ENCODE results near the gene WFDC10B.
"Not testable (repeated sequence)": the region's sequence is repeated elsewhere in the genome, so short reads cannot be mapped to it uniquely, and the experiment has no call there.

The WFDC10B gene

DNA sequence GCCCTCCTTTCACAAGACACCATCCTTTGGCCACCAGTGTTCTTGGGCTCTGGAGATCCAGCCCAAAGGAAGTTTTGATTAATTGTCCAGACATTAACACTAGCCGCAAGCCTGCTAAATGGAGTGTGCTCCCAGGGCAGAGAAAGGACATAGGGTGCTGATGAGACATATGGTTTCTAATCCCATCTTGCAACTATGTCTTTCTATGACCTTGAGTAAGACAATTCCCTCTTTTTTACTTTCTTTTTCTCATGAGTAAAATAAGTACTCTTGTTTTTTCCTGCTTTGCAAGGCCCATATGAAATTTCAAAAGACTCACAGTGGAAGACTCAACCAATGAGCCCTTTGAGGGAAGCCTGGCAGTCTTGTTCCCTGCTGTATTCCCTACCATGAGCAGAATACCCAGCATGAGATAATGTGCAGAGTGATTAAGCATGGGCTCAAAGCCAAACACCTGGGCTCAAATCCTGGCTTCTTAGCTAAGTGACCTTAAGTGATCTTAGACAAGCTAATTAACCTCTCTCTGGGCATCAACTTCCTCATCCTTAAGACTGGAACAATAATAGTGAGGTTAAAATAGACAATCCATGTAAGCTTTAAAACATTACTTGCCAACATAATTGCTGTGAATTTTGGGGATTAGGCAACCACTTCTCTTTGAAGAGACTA is at the start of gene WFDC10B:
Gene WFDC10B, minus strand, starts transcription at position 51 of the 669 bp plus-strand sequence. CDS start 19,027 bp downstream, outside the sequence.
- DNase-seq (ENCODE audit: low read depth in 2 of 2): no peak

DNA sequence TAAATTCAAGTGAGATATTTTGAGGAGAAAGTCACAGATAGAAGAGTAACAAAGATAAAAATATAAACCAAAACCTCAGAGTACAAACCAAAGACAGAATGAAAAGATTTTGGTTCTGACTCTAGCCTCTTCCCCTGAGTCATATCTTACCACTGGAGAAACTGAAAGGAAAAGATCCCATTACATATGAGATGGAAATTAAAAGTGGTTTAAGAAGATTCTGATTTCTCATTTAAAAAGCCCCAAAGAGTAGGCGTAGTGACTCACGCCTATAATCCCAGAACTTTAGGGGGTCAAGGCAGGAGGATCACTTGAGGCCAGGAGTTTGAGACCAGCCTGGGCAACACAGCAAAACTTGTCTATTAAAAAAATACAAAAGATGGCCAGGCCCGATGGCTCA is 47.9 kb upstream of the WFDC10B start:
- no peak for DNase-seq (ENCODE audit: low read depth in 2 of 2)

DNA sequence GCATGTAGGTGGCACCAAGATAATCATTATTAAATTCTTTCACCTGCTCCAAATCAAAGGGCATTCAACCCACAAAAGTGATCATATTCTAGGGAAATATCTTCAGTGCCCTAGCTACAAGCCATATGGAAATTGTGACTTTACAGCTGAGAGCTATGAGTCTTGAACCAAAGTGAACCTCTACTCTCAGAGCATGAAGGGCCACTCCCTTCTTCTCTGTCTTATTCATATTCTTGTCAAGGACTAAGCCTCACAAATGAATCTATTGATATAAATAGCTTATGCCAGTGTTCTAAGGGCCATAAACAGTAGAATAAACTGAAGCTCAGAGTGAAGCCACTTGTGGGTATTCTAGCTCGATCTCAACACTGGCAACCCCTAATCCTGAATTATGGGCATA is 46.9 kb upstream of the WFDC10B start:
- DNase-seq (ENCODE audit: low read depth in 2 of 2): no peak

DNA sequence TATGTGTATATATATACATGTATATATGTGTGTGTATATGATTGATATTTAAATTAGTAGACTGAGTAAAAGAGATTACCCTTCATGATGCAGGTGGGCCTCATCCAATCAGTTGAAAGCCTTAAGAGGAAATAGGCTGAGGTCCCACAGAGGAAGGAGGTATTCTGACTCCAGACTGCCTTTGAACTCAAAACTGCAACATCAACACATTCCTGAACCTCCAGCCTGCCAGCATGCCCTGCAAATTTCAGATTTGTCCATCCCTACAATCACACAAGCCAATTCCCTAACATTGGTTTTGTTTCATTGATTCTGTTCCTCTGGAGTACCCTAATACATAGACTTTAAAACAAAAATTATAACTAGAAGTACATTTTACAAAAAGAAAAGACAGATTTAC is 40.2 kb upstream of the WFDC10B start:
- no peak for DNase-seq (ENCODE audit: low read depth in 2 of 2)

DNA sequence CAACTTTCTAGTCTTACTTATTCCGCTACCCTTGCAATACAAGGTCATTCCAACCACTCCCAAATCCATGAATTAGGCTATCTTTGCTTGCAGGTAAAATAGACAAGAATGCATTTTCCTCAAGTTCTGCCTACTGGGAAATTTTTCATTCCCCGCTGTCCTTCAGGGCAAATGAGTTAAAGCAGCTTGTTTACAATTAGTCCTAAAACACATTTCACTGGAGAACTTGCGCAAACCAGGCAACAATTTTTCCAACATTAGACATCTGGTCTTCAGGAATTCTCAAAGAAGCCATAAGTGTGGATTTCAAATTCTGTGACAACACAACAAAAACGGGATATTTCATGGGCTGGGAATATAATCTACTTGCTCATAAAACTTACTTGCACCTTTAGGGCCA is 37.8 kb upstream of the WFDC10B start:
- no peak for DNase-seq (ENCODE audit: low read depth in 2 of 2)

DNA sequence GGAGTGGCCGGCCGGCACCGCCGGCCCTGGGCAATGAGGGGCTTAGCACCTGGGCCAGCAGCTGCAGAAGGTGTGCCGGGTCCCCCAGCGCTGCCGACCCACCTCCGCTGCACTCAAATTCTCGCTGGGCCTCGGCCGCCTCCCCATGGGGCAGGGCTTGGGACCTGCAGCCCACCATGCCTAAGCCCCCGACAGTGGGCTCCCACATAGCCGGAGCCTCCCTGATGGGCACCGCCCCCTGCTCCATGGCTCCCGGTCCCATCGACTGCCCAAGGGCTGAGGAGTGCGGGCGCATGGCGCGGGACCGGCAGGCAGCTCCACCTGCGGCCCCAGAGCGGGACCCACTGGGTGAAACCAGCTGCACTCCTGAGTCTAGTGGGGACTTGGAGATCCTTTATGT is 31.2 kb upstream of the WFDC10B start:
- no peak for DNase-seq (ENCODE audit: low read depth in 2 of 2)

DNA sequence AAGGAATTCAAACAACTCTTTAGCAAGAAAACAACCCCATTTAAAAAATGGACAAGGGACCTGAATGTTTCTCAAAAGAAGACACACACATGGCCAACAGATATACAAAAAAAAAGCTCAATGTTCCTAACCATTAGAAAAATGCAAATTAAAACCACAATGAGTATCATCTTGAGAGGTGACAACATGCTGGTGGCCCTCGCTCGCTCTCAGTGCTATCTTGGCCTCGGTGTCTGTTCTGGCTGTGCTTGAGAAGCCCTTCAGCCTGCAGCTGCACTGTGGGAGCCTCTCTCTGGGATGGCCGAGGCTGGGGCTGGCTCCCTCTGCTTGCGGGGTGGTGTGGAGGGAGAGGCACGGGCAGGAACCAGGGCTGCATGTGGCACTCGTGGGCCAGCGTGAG is 30.7 kb upstream of the WFDC10B start:
- no peak for DNase-seq (ENCODE audit: low read depth in 2 of 2)

DNA sequence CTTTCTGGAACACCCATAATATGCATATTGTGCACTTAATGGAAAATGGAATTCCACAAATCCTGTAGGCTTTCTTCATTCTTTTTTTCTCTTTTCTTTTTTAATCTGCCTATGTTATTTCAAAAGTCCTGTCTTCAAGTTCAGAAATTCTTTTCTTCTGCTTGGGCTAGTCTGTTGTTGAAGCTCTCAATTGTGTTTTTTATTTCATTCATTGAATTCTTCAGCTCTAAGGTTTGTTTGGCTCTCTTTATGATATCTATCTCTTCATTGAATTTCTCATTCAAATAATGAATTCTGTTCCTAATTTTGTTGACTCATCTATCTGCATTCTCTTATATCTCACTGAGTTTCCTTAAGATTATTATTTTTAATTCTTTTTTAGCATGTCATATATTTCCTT is 27.4 kb upstream of the WFDC10B start:
- no peak for DNase-seq (ENCODE audit: low read depth in 2 of 2)

DNA sequence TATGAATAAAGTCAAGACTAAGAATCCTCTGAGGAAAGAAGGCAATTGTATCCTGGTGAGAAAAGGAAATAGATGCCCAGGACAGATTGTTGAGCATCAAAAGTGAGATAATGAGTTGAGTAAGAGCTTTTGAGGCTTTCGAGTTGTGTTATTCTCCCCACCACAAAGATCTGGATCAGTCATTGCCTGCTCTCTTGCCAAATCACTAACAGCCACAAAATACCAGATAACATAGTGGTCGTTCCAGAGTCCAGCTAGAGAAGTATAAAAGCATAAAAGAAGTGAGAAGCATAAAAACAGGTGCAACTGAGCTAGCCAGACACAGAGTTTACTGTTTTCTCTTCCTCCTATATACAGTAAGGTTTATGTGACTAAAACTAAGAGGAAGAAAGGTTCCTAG is 22.2 kb upstream of the WFDC10B start:
- DNase-seq (ENCODE audit: low read depth in 2 of 2): no peak

DNA sequence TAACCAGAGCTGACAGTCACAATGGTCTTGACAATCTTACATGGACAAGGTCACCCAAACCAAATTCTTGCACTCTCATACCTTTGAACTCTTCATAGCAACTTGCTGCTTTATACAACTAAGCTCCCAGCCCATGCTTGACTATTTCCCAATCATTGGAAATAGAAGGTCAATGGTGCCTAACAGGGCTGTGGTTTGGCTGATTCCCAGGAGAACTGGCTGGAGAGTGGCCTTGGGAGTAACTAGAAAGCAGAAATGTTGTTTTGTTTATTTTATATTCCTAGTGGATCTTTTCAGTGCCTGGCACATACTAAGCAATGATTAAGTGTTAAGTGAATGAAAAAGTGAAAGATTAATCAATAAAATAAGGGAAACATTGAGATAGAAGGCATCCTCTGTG is 20.3 kb upstream of the WFDC10B start:
- DNase-seq (ENCODE audit: low read depth in 2 of 2): no peak

DNA sequence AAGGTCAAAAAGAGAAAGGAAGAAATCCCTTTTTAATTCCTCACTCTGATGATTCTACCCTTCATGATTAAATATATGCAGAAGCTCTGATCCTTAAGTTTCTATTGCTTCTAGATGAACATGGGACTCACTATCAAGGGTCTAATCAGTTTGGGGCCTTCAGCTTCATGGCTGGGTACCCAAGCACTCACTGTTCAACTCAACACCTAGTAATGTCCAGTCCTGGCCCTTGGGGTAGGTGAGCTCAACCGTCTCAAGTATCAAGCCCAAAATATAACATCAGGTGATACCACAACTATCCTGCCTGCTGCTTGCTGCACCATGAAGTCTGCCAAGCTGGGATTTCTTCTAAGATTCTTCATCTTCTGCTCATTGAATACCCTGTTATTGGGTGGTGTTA is 17.2 kb upstream of the WFDC10B start, which contains the start of gene SPINT4:
Gene SPINT4, plus strand, starts transcription at position 301 of the 400 bp plus-strand sequence. Its CDS starts 21 bp downstream, at position 322.
- DNase-seq (ENCODE audit: low read depth in 2 of 2): no peak

DNA sequence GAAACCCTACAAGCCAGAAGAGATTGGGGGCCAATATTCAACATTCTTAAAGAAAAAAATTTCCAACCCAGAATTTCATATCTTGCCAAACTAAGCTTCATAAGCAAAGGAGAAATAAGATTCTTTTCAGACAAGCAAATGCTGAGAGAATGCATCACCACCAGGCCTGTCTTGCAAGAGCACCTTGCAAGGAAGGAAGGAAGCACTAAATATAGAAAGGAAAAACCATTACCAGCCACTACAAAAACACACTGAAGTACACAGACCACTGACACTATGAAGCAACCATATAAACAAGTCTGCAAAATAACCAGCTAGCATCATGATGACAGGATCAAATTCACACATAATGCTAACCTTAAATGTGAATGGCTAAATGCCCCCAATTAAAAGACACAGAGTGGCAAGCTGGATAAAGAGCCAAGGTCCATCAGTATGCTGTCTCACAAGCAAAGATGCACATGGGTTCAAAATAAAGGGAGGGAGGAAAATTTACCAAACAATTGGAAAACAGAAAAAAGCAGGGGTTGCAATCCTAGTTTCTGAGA is 11.4 kb upstream of the WFDC10B start:
- DNase-seq (ENCODE audit: low read depth in 2 of 2): not testable (repeated sequence)

DNA sequence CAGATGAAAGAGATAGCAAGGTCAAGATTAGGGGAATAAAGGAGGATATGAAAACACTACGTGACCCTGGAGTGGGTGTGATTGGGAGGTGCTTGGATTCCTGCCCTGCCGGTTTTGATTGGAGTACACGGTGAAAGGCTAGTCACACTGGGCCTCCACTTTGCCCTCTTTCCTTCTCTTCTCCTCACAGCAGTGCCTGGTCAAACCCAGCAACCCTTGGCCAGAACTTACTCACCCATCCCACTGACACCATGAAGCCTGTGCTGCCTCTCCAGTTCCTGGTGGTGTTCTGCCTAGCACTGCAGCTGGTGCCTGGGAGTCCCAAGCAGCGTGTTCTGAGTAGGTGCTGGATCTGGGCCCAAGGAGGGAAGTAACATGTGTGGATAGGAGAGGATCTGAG is 2.9 kb downstream of the WFDC10B start, which contains the start of gene WFDC13:
Gene WFDC13, plus strand, starts transcription at position 166 of the 400 bp plus-strand sequence. Its CDS starts 86 bp downstream, at position 252.
- no peak for DNase-seq (ENCODE audit: low read depth in 2 of 2)

DNA sequence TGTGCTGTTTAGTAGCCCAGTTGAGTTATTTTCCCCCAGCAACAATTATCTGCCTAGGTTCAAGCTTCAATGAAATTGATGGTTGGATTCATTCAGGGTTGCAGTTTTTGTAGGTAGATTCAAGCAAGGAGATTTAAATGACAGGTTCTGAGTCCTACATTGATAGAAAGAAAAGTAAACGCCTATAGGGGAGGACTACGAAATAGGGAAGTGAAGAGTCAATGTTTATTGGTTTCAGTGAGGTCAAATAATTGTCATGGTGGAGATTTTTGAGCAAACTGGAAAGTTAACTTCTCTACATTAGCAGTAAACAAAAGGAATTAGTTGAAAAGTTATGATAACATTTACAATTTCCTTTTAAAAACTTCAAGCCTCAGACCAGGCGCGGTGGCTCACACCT is 3.7 kb downstream of the WFDC10B start:
- DNase-seq (ENCODE audit: low read depth in 2 of 2): no peak

DNA sequence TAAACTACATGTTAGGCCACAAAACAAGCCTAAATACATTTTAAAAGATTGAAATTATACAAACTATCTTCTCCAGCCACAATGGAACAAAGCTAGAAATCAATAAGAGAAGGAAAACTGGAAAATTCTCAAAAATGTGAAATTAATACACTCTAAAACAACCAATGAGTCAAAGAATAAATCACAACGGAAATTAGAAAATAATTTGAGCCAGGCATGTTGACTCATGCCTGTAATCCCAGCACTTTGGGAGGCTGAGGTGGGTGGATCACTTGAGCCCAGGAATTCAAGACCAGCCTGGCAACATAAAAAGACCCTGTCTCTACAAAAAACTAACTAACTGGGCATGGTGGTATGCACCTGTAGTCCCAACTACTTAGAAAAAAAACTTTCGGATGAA is 9.3 kb downstream of the WFDC10B start:
- DNase-seq (ENCODE audit: low read depth in 2 of 2): no peak

DNA sequence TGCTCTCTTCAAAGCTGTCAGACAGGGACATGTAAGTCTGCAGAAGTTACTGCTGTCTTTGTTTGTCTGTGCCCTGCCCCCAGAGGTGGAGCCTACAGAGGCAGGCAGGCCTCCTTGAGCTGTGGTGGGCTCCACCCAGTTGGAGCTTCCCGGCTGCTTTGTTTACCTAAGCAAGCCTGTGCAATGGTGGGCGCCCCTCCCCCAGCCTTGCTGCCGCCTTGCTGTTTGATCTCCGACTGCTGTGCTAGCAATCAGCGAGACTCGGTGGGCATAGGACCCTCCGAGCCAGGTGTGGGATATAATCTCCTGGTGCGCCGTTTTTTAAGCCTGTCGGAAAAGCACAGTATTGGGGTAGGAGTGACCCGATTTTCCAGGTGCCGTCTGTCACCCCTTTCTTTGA is 11.5 kb downstream of the WFDC10B start:
- not testable (repeated sequence) for DNase-seq (ENCODE audit: low read depth in 2 of 2)

DNA sequence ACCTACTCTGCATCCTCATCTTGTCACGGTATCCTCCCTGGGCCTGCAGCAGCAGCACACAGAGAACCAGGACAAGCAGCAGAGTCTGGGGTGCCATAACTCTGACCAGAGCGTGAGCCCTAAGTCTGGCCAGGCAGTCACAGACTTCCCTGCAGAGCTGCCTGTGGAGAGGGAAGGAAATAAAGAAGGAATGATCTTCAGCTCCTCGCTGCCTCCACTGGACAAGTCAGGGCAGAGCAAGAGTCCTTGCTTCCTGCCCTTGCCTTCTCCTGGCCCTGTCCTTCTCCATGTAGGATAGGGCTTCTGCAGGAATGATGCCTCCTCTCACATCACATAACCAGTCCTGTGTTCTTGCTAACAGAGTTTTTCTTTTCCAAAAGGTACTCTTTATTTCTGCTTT is 18.9 kb downstream of the WFDC10B start:
- DNase-seq (ENCODE audit: low read depth in 2 of 2): no peak

DNA sequence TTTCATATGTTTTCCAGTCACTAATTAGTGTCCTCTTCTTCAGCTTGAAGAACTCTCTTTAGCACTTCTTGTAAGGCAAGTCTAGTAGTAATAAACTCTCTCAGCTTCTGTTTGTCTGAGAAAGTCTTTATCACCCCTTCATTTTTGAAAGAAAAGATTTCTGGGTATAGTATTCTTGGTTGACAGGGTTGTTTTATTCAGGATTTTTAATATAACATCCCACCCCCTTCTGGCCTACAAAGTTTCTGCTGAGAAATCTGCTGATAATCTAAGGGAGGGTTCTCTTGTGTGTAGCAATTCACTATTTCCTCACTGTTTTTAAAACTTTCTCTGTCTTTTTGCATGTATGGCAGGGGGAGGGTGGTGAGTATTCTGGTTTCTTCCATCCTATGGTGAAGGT is 25.2 kb downstream of the WFDC10B start:
- DNase-seq (ENCODE audit: low read depth in 2 of 2): no peak

DNA sequence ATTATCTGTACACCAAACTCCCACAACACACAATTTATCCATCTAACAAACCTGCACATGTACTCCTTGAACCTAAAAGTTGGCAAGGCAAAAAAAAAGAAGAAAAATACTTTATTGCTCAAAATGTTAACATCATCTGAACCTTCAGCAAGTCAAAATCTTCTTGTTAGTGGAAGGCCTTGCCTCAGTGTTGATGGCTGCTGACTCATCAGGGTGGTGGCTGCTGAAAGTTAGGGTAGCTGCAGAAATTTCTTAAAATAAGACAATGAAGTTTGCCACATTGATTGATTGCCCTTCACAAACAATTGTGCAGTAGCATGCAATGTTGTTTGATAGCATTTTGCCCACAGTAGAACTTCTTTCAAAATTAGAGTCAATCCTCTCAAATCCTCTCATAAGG is 32.1 kb downstream of the WFDC10B start:
- DNase-seq (ENCODE audit: low read depth in 2 of 2): no peak

DNA sequence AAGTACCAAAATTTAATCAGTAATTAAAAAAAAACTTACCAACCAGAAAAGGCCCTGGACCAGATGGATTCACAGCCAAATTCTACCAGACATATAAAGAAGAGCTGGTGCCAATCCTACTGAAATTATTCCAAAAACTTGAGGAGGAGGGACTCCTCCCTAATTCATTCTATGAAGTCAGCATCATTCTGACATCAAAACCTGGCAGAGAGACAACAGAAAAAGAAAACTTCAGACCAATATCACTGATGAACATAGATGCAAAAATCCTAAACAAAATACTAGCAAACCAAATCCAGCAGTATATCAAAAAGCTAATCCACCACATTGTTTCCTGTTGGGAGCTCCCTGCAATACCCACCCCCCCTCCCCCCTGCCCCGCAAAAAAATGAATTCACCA is 34.7 kb downstream of the WFDC10B start, which contains the start of gene WFDC11:
Gene WFDC11, minus strand, starts transcription at position 101 of the 400 bp plus-strand sequence. CDS start 19,639 bp downstream, outside the sequence.
- DNase-seq (ENCODE audit: low read depth in 2 of 2): no peak

DNA sequence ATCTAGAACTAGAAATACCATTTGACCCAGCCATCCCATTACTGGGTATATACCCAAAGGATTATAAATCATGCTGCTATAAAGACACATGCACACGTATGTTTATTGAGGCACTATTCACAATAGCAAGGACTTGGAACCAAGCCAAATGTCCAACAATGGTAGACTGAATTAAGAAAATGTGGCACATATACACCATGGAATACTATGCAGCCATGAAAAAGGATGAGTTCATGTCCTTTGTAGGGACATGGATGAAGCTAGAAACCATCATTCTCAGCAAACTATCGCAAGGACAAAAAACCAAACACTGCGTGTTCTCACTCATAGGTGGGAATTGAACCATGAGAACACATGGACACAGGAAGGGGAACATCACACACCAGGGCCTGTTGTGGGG is 47.8 kb downstream of the WFDC10B start:
- DNase-seq (ENCODE audit: low read depth in 2 of 2): not testable (repeated sequence)

DNA sequence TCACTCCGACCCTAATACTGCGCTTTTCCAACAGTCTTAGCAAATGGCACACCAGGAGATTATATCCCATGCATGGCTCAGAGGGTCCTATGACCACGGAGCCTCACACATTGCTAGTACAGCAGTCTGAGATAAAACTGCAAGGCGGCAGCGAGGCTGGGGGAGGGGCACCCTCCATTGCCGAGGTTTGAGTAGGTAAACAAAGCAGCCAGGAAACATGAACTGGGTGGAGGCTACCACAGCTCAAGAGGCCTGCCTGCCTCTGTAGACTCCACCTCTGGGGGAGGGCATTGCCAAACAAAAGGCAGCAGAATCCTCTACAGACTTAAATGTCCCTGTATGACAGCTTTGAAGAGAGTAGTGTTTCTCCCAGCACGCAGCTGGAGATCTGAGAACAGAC is 53.1 kb downstream of the WFDC10B start:
- DNase-seq (ENCODE audit: low read depth in 2 of 2): not testable (repeated sequence)

DNA sequence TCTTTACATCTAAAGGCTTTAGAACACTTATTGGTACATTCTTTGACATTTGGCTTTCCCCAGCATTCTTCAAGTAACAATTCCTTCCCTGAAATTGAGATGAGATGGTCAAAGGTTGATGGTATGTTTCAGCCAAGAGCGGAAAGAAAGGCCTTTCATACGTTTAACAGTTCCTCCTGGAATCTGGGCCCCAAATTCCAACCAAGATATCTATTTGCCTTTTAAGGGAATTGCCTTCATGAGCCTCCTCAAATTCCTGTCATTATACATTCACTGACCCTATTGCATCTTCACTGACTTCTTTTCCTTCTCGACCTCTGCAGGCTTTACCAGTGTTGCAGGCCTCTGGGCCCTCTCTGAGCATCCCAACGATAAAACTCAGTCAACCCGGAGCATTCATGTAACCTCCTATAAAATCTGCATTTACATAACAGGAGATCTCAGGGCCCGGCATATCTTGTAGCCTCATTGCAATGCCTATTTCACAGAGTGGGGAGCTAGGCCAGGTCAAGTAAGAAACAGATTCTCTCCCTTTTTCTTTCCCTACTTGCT is 55.4 kb downstream of the WFDC10B start:
- DNase-seq (ENCODE audit: low read depth in 2 of 2): no peak
